Measurements from ENCODE around the gene PCDH7.
A peak's percentile ranks its signal among the peaks of the same experiment; 100 is the strongest.

The PCDH7 gene

DNA sequence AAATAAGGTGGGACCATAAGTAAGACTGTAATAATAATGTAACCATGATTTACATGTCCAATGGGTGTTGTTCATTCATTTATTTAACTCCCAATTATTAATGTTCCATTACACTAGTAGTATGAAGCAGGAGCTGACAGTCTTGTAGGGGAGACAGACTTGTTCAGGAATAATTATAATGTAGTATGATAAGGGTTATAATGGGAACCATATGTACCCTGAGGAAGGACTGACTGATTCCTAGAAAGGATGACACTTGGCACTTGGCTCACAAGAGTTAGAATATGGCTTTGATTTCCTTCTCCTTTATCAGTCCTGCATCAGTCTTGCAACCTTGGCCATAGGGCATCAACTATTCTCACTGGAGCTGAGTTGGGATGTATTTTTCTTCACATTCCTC lies 24.2 kb downstream of the PCDH7 start:
- Histone ChIP-seq H3K56ac (ENCODE audit: low read length) (no peak overlapping the region), H3K27me3 (ENCODE audit: insufficient read depth, low read length, poor library complexity) (no peaks in the 10 kb centered on the region), H3K23ac (ENCODE audit: low read length) (no peak overlapping the region), H2AK5ac (ENCODE audit: low read length) (no peak overlapping the region), H4K8ac (ENCODE audit: low read depth, low read length) (no peak overlapping the region), H3K4ac (ENCODE audit: low read depth, low read length) (no peak overlapping the region), H3K18ac (ENCODE audit: low read length) (no peak overlapping the region), H3K79me2 (ENCODE audit: control insufficient read depth, insufficient read depth, low read length) (no peaks in the 10 kb centered on the region), H3K4me1 (ENCODE audit: control insufficient read depth, low read depth, low read length) (peaks cover 2% of the 10 kb centered on the region), H3K27ac (ENCODE audit: low read depth, low read length) (no peak overlapping the region), H4K5ac (ENCODE audit: low read length) (no peak overlapping the region), H3K79me1 (ENCODE audit: low read length) (no peaks in the 10 kb centered on the region), H2BK120ac (ENCODE audit: low read depth, low read length) (no peak overlapping the region), H2BK5ac (ENCODE audit: low read length) (no peak overlapping the region), H3K4me3 (ENCODE audit: low read length) (no peak overlapping the region), H3K4me2 (ENCODE audit: low read length) (no peak overlapping the region), H3K36me3 (ENCODE audit: control insufficient read depth, insufficient read depth, low read length) (no peaks in the 10 kb centered on the region), H2BK15ac (replicated peaks; ENCODE audit: low read depth) (no peak overlapping the region), H3K9ac (ENCODE audit: low read length) (no peak overlapping the region)
- DNase-seq: no peak

DNA sequence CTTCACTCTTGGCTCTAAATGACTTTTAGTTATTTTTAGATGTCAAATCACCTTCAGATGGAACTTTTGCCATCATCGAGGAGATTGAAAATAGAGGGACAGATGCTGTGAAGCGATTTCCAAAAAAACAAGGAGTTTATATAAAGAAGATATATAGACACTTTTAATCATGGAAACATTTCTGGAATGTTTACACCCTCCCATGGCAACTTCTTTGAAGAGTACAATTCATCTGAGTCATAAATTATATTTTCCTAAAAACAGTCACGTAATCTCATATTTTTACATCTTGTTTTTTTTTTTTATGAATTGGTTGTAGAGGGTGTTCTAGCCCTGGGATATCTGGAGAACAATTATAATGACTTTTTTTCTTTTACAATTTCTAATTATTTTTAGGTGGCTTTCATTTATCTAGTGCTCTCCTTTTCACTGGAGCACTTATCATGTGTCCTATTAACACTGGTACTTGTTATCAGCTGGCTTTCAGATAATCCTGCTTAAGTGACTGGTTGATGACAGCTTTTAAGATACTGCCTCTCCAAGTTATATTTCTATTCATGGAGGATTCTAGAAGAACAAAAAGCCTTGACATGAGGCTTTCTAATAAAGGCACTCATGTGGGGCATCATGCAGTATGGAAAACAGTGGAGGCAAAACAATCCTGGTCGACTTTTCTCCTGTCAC lies 24.9 kb downstream of the PCDH7 start:
- H3K4me2 ChIP-seq (ENCODE audit: low read length): no peak overlapping the region
- no peak overlapping the region for H3K4me3 ChIP-seq (ENCODE audit: low read length)
- no peak overlapping the region for H4K8ac ChIP-seq (ENCODE audit: low read depth, low read length)
- no peak overlapping the region for H4K5ac ChIP-seq (ENCODE audit: low read length)
- no peak overlapping the region for H2AK5ac ChIP-seq (ENCODE audit: low read length)
- H3K4ac ChIP-seq (ENCODE audit: low read depth, low read length): no peak overlapping the region
- H3K23ac ChIP-seq (ENCODE audit: low read length): no peak overlapping the region
- H3K79me1 ChIP-seq (ENCODE audit: low read length): no peaks in the 10 kb centered on the region
- H3K4me1 ChIP-seq (ENCODE audit: control insufficient read depth, low read depth, low read length): peaks cover 2% of the 10 kb centered on the region
- H3K36me3 ChIP-seq (ENCODE audit: control insufficient read depth, insufficient read depth, low read length): no peaks in the 10 kb centered on the region
- whole genome bisulfite sequencing (ENCODE audit: extremely low coverage, insufficient coverage, low lambda C conversion rate): no CpG with 5 or more reads among the region's 4 CpGs
- H3K27me3 ChIP-seq (ENCODE audit: insufficient read depth, low read length, poor library complexity): no peaks in the 10 kb centered on the region
- H3K27ac ChIP-seq (ENCODE audit: low read depth, low read length): no peak overlapping the region
- no peak overlapping the region for H2BK120ac ChIP-seq (ENCODE audit: low read depth, low read length)
- DNase-seq: peak; percentile 77
- H3K56ac ChIP-seq (ENCODE audit: low read length): no peak overlapping the region
- no peaks in the 10 kb centered on the region for H3K79me2 ChIP-seq (ENCODE audit: control insufficient read depth, insufficient read depth, low read length)
- H3K9ac ChIP-seq (ENCODE audit: low read length): no peak overlapping the region
- no peak overlapping the region for H2BK15ac ChIP-seq (replicated peaks; ENCODE audit: low read depth)
- H3K18ac ChIP-seq (ENCODE audit: low read length): no peak overlapping the region
- no peak overlapping the region for H2BK5ac ChIP-seq (ENCODE audit: low read length)

DNA sequence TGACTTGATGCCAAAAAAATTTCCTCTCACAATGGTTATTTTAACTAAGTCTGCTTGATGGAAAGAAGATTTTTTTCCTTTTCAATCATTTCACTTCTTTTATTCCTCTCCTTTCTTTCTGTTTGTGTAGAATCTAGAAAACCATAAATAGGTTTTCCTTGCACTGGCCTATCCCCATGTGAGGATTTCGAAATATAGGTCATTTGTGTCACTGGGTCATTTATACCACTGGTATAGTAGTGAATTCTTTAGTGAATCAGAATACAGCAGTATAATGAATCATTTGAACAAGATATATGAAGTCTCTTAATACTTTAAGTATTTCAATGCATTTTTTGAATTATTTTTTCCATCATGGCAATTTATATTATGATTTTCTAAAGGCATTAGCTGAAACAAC lies 26.6 kb downstream of the PCDH7 start:
- Histone ChIP-seq H3K36me3 (ENCODE audit: control insufficient read depth, insufficient read depth, low read length) (no peaks in the 10 kb centered on the region), H3K79me2 (ENCODE audit: control insufficient read depth, insufficient read depth, low read length) (no peaks in the 10 kb centered on the region), H3K27ac (ENCODE audit: low read depth, low read length) (no peak overlapping the region), H4K8ac (ENCODE audit: low read depth, low read length) (no peak overlapping the region), H2AK5ac (ENCODE audit: low read length) (no peak overlapping the region), H3K56ac (ENCODE audit: low read length) (no peak overlapping the region), H3K9ac (ENCODE audit: low read length) (no peak overlapping the region), H3K79me1 (ENCODE audit: low read length) (no peaks in the 10 kb centered on the region), H3K4ac (ENCODE audit: low read depth, low read length) (no peak overlapping the region), H3K4me1 (ENCODE audit: control insufficient read depth, low read depth, low read length) (peaks cover 2% of the 10 kb centered on the region), H3K27me3 (ENCODE audit: insufficient read depth, low read length, poor library complexity) (no peaks in the 10 kb centered on the region), H3K4me2 (ENCODE audit: low read length) (no peak overlapping the region), H4K5ac (ENCODE audit: low read length) (no peak overlapping the region), H2BK15ac (replicated peaks; ENCODE audit: low read depth) (no peak overlapping the region), H2BK5ac (ENCODE audit: low read length) (no peak overlapping the region), H2BK120ac (ENCODE audit: low read depth, low read length) (no peak overlapping the region), H3K4me3 (ENCODE audit: low read length) (no peak overlapping the region), H3K23ac (ENCODE audit: low read length) (no peak overlapping the region), H3K18ac (ENCODE audit: low read length) (no peak overlapping the region)
- DNase-seq: no peak
- WGBS (ENCODE audit: extremely low coverage, insufficient coverage, low lambda C conversion rate): no CpG with 5 or more reads among the region's 1 CpG

DNA sequence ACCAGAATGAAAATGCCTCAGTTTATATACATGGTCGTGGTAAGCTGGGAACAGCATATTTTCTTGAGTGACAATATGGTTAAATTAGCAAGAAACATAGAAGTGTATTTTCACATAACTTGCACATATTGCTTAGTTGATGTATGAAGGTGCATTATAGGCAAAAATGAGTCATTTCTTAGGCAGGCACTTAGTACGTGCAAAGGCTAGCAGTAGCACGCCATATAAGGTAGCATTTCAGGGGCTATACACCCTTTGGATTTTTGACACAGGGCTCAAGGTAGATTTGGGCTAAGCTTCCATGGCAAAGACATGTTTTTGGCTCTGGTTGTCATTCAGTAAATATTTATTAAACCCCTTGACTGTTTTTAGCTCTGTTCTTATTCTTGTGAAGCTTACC lies 33.1 kb downstream of the PCDH7 start:
- H3K4ac ChIP-seq (ENCODE audit: low read depth, low read length): no peak overlapping the region
- H3K23ac ChIP-seq (ENCODE audit: low read length): no peak overlapping the region
- no peak overlapping the region for H2BK120ac ChIP-seq (ENCODE audit: low read depth, low read length)
- no peak overlapping the region for H3K56ac ChIP-seq (ENCODE audit: low read length)
- H2BK15ac ChIP-seq (replicated peaks; ENCODE audit: low read depth): no peak overlapping the region
- no CpG with 5 or more reads among the region's 3 CpGs for WGBS (ENCODE audit: extremely low coverage, insufficient coverage, low lambda C conversion rate)
- H3K27me3 ChIP-seq (ENCODE audit: insufficient read depth, low read length, poor library complexity): no peaks in the 10 kb centered on the region
- H2AK5ac ChIP-seq (ENCODE audit: low read length): no peak overlapping the region
- H3K4me3 ChIP-seq (ENCODE audit: low read length): no peak overlapping the region
- no peak overlapping the region for H3K9ac ChIP-seq (ENCODE audit: low read length)
- H3K18ac ChIP-seq (ENCODE audit: low read length): no peak overlapping the region
- no peak overlapping the region for H3K4me2 ChIP-seq (ENCODE audit: low read length)
- H3K79me2 ChIP-seq (ENCODE audit: control insufficient read depth, insufficient read depth, low read length): no peaks in the 10 kb centered on the region
- H3K4me1 ChIP-seq (ENCODE audit: control insufficient read depth, low read depth, low read length): no peaks in the 10 kb centered on the region
- no peak overlapping the region for H4K5ac ChIP-seq (ENCODE audit: low read length)
- DNase-seq: no peak
- no peak overlapping the region for H2BK5ac ChIP-seq (ENCODE audit: low read length)
- no peaks in the 10 kb centered on the region for H3K36me3 ChIP-seq (ENCODE audit: control insufficient read depth, insufficient read depth, low read length)
- no peaks in the 10 kb centered on the region for H3K79me1 ChIP-seq (ENCODE audit: low read length)
- H3K27ac ChIP-seq (ENCODE audit: low read depth, low read length): no peak overlapping the region
- H4K8ac ChIP-seq (ENCODE audit: low read depth, low read length): no peak overlapping the region

DNA sequence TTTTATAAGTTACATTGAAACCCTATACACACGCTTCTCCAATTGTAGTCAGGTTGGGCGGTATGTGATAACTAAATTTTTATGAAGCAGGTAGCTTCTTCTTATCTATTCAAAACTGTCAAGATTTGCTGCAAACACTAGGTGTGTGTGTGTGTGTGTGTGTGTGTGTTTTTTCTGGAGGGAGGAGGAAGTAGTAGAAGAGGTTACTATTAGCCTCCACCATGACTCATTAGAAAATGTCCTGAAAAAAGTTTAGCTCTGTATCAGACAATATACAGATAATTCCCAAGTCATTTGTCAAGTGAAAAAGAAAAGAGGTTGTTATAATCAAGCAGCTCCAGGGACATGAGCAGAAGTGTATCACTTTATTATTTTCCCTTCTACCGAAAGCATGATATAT lies 33.9 kb downstream of the PCDH7 start:
- no peak overlapping the region for H2AK5ac ChIP-seq (ENCODE audit: low read length)
- H3K27ac ChIP-seq (ENCODE audit: low read depth, low read length): no peak overlapping the region
- WGBS (ENCODE audit: extremely low coverage, insufficient coverage, low lambda C conversion rate): no CpG with 5 or more reads among the region's 3 CpGs
- no peak overlapping the region for H3K4me3 ChIP-seq (ENCODE audit: low read length)
- no peaks in the 10 kb centered on the region for H3K4me1 ChIP-seq (ENCODE audit: control insufficient read depth, low read depth, low read length)
- H3K4ac ChIP-seq (ENCODE audit: low read depth, low read length): no peak overlapping the region
- H4K5ac ChIP-seq (ENCODE audit: low read length): no peak overlapping the region
- no peaks in the 10 kb centered on the region for H3K79me2 ChIP-seq (ENCODE audit: control insufficient read depth, insufficient read depth, low read length)
- H3K9ac ChIP-seq (ENCODE audit: low read length): no peak overlapping the region
- H3K36me3 ChIP-seq (ENCODE audit: control insufficient read depth, insufficient read depth, low read length): no peaks in the 10 kb centered on the region
- no peak overlapping the region for H3K18ac ChIP-seq (ENCODE audit: low read length)
- no peak overlapping the region for H2BK15ac ChIP-seq (replicated peaks; ENCODE audit: low read depth)
- no peak overlapping the region for H3K23ac ChIP-seq (ENCODE audit: low read length)
- no peaks in the 10 kb centered on the region for H3K79me1 ChIP-seq (ENCODE audit: low read length)
- no peak overlapping the region for H2BK120ac ChIP-seq (ENCODE audit: low read depth, low read length)
- H3K56ac ChIP-seq (ENCODE audit: low read length): no peak overlapping the region
- no peak for DNase-seq
- H2BK5ac ChIP-seq (ENCODE audit: low read length): no peak overlapping the region
- H4K8ac ChIP-seq (ENCODE audit: low read depth, low read length): no peak overlapping the region
- H3K4me2 ChIP-seq (ENCODE audit: low read length): no peak overlapping the region
- H3K27me3 ChIP-seq (ENCODE audit: insufficient read depth, low read length, poor library complexity): no peaks in the 10 kb centered on the region

DNA sequence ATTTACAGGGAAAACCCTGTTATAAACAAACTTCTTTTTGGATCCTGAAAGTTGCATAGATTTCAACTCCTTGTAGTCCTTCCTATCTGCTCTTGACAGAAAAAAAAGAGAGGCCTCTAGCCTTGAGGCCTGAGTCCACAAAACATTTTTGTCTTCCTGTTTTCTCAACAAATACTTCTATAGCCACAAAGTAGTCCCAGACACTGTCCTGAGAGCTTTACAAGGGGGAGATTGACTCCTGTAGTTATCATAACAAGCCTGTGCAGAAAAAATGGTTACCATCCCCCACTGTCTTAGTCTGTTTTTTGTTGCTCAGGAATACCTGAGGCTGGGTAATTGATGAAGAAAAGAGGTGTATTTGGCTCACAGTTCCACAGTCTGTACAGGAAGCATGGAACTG lies 35.2 kb downstream of the PCDH7 start:
- no peaks in the 10 kb centered on the region for H3K79me1 ChIP-seq (ENCODE audit: low read length)
- no peaks in the 10 kb centered on the region for H3K79me2 ChIP-seq (ENCODE audit: control insufficient read depth, insufficient read depth, low read length)
- H3K27ac ChIP-seq (ENCODE audit: low read depth, low read length): no peak overlapping the region
- no peak overlapping the region for H3K4me2 ChIP-seq (ENCODE audit: low read length)
- no peak overlapping the region for H4K8ac ChIP-seq (ENCODE audit: low read depth, low read length)
- H3K36me3 ChIP-seq (ENCODE audit: control insufficient read depth, insufficient read depth, low read length): no peaks in the 10 kb centered on the region
- H2BK120ac ChIP-seq (ENCODE audit: low read depth, low read length): no peak overlapping the region
- no peak overlapping the region for H3K18ac ChIP-seq (ENCODE audit: low read length)
- no peak overlapping the region for H3K9ac ChIP-seq (ENCODE audit: low read length)
- H3K27me3 ChIP-seq (ENCODE audit: insufficient read depth, low read length, poor library complexity): no peaks in the 10 kb centered on the region
- no peak for DNase-seq
- H2BK5ac ChIP-seq (ENCODE audit: low read length): no peak overlapping the region
- H3K4me1 ChIP-seq (ENCODE audit: control insufficient read depth, low read depth, low read length): no peaks in the 10 kb centered on the region
- H3K23ac ChIP-seq (ENCODE audit: low read length): no peak overlapping the region
- H3K4me3 ChIP-seq (ENCODE audit: low read length): no peak overlapping the region
- H3K56ac ChIP-seq (ENCODE audit: low read length): no peak overlapping the region
- no peak overlapping the region for H2BK15ac ChIP-seq (replicated peaks; ENCODE audit: low read depth)
- no peak overlapping the region for H4K5ac ChIP-seq (ENCODE audit: low read length)
- H3K4ac ChIP-seq (ENCODE audit: low read depth, low read length): no peak overlapping the region
- H2AK5ac ChIP-seq (ENCODE audit: low read length): no peak overlapping the region
